BJ (cell line): Measurements from ENCODE around the gene XYLT1. TPM values are rescaled to one million over a fixed set of nuclear protein-coding genes. Genes with fewer than 3 reads are reported as not detected.

Experiments
- CTCF ChIA-PET: fragments of 350-600 bp; formaldehyde crosslinking; extraction: SDS; loops from one replicate; lab custom pipeline; 2021; ENCODE audit warnings: antibody characterized with exemption, inconsistent platforms; lab: Yijun Ruan, JAX
- POLR2A ChIA-PET: fragments of 300-600 bp; sonication (Branson Sonifier 250); formaldehyde crosslinking; extraction: SDS; loops from one replicate; lab custom pipeline; 2021; ENCODE audit warnings: antibody characterized with exemption; lab: Charles Lee
- DNase-seq: peaks from one replicate; pipeline ENCODE4 v3.0.0-alpha.2; 2011; ENCODE audit warnings: low read depth
- H3K27me3 ChIP-seq: 2 replicates; pipeline ENCODE4 v1.6.0; 2011; ENCODE audit warnings: low read length; ENCODE audit not compliant: control insufficient read depth, insufficient read depth
- H3K36me3 ChIP-seq: 2 replicates; pipeline ENCODE4 v1.5.1; 2011; ENCODE audit warnings: low read length; ENCODE audit not compliant: control insufficient read depth, insufficient read depth
- H3K4me3 ChIP-seq: 2 replicates; pipeline ENCODE4 v1.5.1; 2011; ENCODE audit warnings: low read depth, mild to moderate bottlenecking, control low read depth, low read length
- polyA plus RNA-seq: library from polyadenylated mRNA; depleted of rRNA; stranded (reverse); fragments of >200 nt; gene quantifications from 2 replicates; pipeline ENCODE4 v1.2.3, GENCODE V29; 2011
- TF ChIP-seq, protein P1 (sequence below): IDR thresholded peaks from 2 replicates; pipeline ENCODE4 v1.5.1; 2011; ENCODE audit warnings: low read depth, mild to moderate bottlenecking, control low read depth, inconsistent platforms, low read length, moderate library complexity; ENCODE audit not compliant: insufficient read depth

The XYLT1 gene
- polyA plus RNA-seq, 1 experiment, result 15.9 TPM

DNA sequence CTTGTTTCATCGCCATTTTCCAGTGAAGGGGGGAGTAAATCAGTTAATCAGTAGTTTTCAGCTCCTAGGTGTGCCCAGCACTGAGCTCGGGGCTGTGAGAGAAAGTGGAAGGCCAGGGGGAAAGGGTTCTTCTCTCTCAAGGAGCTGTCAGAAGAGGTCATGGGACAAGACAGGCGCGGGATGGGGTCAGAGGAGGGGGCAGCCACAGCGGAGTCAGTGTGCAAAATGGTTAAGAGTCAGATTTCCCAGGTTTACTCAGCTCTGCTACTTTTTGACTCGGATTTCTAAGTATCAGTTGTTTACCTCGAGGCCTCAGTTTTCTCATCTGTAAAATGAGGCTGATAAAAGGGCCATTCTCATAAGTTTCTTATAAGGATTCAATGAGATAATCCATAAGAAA lies 4.3 kb upstream of the XYLT1 start:
- no peaks in the 10 kb centered on the region for H3K36me3 ChIP-seq
- TF ChIP-seq, protein P1, sequence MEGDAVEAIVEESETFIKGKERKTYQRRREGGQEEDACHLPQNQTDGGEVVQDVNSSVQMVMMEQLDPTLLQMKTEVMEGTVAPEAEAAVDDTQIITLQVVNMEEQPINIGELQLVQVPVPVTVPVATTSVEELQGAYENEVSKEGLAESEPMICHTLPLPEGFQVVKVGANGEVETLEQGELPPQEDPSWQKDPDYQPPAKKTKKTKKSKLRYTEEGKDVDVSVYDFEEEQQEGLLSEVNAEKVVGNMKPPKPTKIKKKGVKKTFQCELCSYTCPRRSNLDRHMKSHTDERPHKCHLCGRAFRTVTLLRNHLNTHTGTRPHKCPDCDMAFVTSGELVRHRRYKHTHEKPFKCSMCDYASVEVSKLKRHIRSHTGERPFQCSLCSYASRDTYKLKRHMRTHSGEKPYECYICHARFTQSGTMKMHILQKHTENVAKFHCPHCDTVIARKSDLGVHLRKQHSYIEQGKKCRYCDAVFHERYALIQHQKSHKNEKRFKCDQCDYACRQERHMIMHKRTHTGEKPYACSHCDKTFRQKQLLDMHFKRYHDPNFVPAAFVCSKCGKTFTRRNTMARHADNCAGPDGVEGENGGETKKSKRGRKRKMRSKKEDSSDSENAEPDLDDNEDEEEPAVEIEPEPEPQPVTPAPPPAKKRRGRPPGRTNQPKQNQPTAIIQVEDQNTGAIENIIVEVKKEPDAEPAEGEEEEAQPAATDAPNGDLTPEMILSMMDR, result no peak
- POLR2A ChIA-PET, result no interaction called here
- CTCF ChIA-PET, result interaction anchor here (0.6 to 9.1 kb wide), 7 partner anchors 23 to 614 kb away, joined by 3 to 133 read pairs (median 3); no protein-coding TSS in a partner anchor
- no peak overlapping the region for H3K4me3 ChIP-seq
- DNase-seq, result no peak
- peaks cover 2% of the 10 kb centered on the region; the same call in 1 of the 2 replicates for H3K27me3 ChIP-seq

DNA sequence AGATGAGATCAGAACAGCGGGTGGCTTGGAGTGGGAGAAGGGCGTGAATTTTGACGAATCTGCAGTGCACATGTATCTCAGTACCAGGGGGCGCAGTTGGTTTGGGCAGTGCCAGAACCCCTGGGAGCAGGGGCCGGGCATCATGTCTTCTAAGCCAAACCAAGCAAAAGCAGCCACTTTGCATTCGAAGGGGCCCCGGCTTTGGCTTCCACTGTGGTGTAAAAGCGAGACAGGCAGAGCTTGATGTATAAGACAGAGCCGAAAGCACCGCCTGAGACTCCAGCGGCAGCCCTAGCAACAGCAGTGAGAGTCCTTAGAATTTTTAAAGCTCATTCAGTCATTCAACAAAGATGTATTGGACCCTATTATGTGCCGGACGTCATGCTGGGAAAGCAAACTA lies 3.8 kb upstream of the XYLT1 start:
- Histone ChIP-seq H3K4me3 (no peak overlapping the region), H3K36me3 (no peaks in the 10 kb centered on the region), H3K27me3 (peaks cover under 1% of the 10 kb centered on the region; the same call in 1 of the 2 replicates)
- POLR2A ChIA-PET, result no interaction called here
- CTCF ChIA-PET, result interaction anchor here (0.6 to 9.1 kb wide), 10 partner anchors 23 to 613 kb away, joined by 3 to 133 read pairs (median 3); no protein-coding TSS in a partner anchor
- no peak for DNase-seq
- TF ChIP-seq, protein P1, result no peak

DNA sequence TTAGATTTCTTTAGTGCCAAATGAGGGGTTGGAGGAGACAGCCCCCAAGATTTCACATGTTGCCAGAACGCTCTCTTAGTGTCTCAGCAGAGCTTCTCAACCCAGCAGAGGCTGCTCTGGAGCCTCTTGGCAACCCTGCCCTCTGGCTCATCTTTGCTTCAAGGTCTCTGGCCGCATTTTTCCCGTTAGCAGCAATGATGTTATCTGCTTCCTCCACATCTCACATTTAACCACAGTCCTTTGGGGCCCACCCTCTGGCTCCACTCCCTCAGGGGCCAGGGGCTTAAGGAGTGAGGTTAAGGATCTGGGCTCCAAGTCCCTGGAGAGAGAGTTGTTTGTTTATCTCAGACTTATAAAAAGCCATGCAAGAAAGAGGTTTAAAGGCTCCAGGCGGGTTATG lies 3.3 kb upstream of the XYLT1 start:
- no peaks in the 10 kb centered on the region for H3K27me3 ChIP-seq
- TF ChIP-seq, protein P1, result peak; percentile 41
- H3K36me3 ChIP-seq, result no peaks in the 10 kb centered on the region
- POLR2A ChIA-PET, result no interaction called here
- H3K4me3 ChIP-seq, result no peak overlapping the region
- DNase-seq, result no peak
- CTCF ChIA-PET, result interaction anchor here (0.7 to 9.1 kb wide), 6 partner anchors 39 to 613 kb away, joined by 3 to 133 read pairs (median 3); no protein-coding TSS in a partner anchor

DNA sequence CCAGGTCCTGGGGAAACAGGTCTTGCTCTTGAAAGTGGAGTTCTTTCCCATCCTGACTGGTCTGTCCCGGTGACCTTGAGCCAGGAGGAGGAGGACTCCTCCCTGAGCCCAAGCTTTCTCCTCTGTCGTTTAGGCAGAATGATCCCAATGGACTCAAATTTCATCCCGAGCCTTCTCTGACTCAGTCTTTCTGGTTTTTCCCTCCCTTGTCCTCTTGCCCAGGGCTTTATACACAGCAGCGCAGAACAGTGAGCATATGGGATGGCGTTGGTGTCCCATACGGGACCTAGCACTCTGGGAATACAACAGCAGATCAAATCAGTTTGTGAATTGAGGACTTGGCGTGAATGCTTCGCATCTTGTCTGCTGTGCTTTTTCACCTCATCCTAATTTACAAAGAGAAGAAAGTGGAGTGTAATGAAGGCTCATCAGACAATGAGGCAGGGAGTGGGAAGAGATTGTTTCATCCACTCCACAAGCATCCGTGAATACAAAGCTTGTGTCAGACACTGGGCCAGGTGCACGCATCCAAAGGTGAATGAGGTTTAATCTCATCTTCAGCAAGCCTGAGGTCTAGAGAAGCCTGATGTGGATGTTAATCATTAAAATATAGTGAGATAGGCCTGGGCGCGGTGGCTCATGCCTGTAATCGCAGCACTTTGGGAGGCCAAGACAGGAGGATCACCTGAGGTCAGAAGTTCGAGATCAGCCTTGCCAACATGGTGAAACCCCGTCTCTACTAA lies 1.1 kb upstream of the XYLT1 start:
- CTCF ChIA-PET, result interaction anchor here (1.0 to 1.9 kb wide), 3 partner anchors 107 to 612 kb away, joined by 3 to 15 read pairs (median 4); no protein-coding TSS in a partner anchor
- DNase-seq, result peak; percentile 19
- POLR2A ChIA-PET, result no interaction called here
- Histone ChIP-seq H3K4me3 (peak overlapping the region; percentile 73), H3K27me3 (no peaks in the 10 kb centered on the region), H3K36me3 (no peaks in the 10 kb centered on the region)
- TF ChIP-seq, protein P1, result no peak

DNA sequence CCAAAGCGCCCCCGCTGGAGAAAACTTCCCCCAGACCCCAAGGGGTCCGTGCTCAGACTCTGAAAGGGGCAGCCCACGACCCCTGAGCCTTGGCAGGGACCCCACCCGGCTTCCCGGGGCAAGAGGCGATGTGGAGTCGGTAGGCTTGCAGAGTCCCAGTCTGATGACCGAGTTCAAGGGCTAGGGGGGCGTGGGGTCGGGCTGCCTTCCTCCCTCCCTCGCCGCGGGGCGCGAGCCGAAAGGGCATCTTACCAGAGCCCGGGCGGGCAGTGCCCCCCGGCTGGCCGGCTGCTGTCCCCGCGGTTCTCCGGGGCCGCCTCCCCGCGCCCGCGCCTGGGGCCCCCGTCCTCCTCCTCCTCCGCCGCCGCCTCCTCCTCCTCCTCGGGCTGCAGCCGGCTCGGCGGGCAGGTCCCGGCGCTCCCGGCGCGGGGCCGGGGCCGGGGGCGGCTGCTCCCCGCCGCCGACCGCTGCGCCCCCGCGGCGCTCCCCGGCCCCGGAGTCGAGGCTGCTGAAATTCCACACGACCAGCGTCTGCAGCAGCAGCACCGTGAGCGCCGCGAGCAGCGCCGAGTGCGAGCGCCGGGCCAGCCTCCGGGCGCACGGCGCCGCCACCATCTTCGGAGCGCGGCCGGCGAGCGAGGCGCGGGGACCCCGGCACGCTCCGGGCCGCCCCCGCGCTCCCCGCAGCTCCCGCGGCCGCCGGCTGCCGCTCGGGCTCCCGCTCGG lies 415 bp downstream of the XYLT1 start:
- Histone ChIP-seq H3K27me3 (no peaks in the 10 kb centered on the region), H3K4me3 (peak overlapping the region; percentile 73), H3K36me3 (no peaks in the 10 kb centered on the region)
- TF ChIP-seq, protein P1, result no peak
- ChIA-PET CTCF (interaction anchor here (0.9 to 3.4 kb wide), 6 partner anchors 94 to 276 kb away, joined by 3 to 32 read pairs (median 10); no protein-coding TSS in a partner anchor), POLR2A (no interaction called here)
- no peak for DNase-seq
